Adrenal gland (tissue), 12 donors: ENCODE results near the gene MLH3. TPM values are rescaled to one million over a fixed set of nuclear protein-coding genes. Genes with fewer than 3 reads are reported as not detected.
"Not testable (repeated sequence)": the region's sequence is repeated elsewhere in the genome, so short reads cannot be mapped to it uniquely, and the experiment has no call there.

Source experiments
- DNase-seq, 7 donors: peaks; one replicate each; pipeline ENCODE4 v3.0.0-alpha.2; 2019 to 2020
- H3K27ac ChIP-seq, 5 donors: fragments of 200-600 bp; sonication (generic) in 4 of 5; 1 replicate in 3 of 5; 2 replicates in 2 of 5; pipeline versions ENCODE4 v1.5.1 to v1.8.0; 2016 to 2020; ENCODE audit warnings: mild to moderate bottlenecking in 1 of 5
- H3K27me3 ChIP-seq: fragments of 200-600 bp; 2 replicates; pipeline ENCODE4 v1.8.0; 2021
- H3K36me3 ChIP-seq, 2 donors: fragments of 200-600 bp; replicated peaks in 1 of 2; 1 replicate in 1 of 2; 2 replicates in 1 of 2; pipeline versions ENCODE4 v1.5.1 to v1.8.0; 2018 to 2022
- H3K4me1 ChIP-seq, 2 donors: fragments of 200-600 bp; replicated peaks in 1 of 2; 1 replicate in 1 of 2; 2 replicates in 1 of 2; pipeline versions ENCODE4 v1.5.1 to v1.8.0; 2018 to 2021
- H3K4me3 ChIP-seq, 4 donors: fragments of 200-600 bp; sonication (generic) in 3 of 4; one replicate each; pipeline ENCODE4 v1.5.1; 2016 to 2018
- H3K9me3 ChIP-seq, 3 donors: fragments of 200-600 bp; sonication (generic) in 1 of 3; replicated peaks in 1 of 3; 1 replicate in 2 of 3; 2 replicates in 1 of 3; pipeline versions ENCODE4 v1.5.1 to v1.8.0; 2016 to 2021
- POLR2A ChIP-seq, 2 donors: fragments of 450-650 bp; IDR thresholded peaks; one replicate each; pipeline ENCODE4 v1.6.1; 2017; ENCODE audit warnings: antibody characterized with exemption in 2 of 2, mild to moderate bottlenecking in 2 of 2, moderate library complexity in 1 of 2
- WGBS, 4 donors: extraction: QIAGEN DNeasy Blood & Tissue Kit in 2 of 4; methylation state at CpG; one replicate each; pipeline versions ENCODE4 v1.1.5 to v1.1.7; 2013 to 2017; 5-methylcytosine and 5-hydroxymethylcytosine counted together
- intact Hi-C, 2 donors: fragments of 100-400 bp; cut with DNase I; formaldehyde crosslinking; loops; one replicate each; pipeline versions ENCODE4 v1.14.1 to v1.15.0; 2022 to 2023
- polyA plus RNA-seq, 3 donors: library from polyadenylated mRNA; stranded (reverse); fragments of 200-250 nt in 2 of 3; fragments of 350-450 nt in 1 of 3; fragmentation: Illumina TruSeq in 1 of 3; extraction: RNeasy Lipid Tissue Mini Kit (QIAGEN cat#74804) in 1 of 3; gene quantifications; one replicate each; pipeline ENCODE4 v1.2.3, GENCODE V29; 2013 to 2014
- total RNA-seq, 9 donors: library from RNA; depleted of rRNA in 4 of 9; stranded (reverse); fragments of >200 nt in 4 of 9; fragments of 120-200 nt in 1 of 9; fragmentation: NEBNext Ultra II Directional in 1 of 9; extraction: Animal tissue kit (Norgen Biotek cat#: 25700) in 1 of 9; gene quantifications; one replicate each; pipeline versions ENCODE4 v1.1.0 to v1.2.4, GENCODE V29; 2013 to 2023
- TF ChIP-seq, protein P1 (sequence below), 6 experiments: fragments of 450-650 bp in 4 of 6; fragments of 200-600 bp in 2 of 6; sonication (generic) in 1 of 6; IDR thresholded peaks; 1 replicate in 5 of 6; 2 replicates in 1 of 6; pipeline versions ENCODE4 v1.5.1 to v1.8.0; 2016 to 2021; ENCODE audit warnings: antibody characterized with exemption in 6 of 6, mild to moderate bottlenecking in 2 of 6, moderate library complexity in 1 of 6
- donor health status: healthy with polysubstance abuse.
- donor health status: Bipolar disorder and iron deficiency.
- donor health status: DM: yes; HTN: yes; CAD: no.
- donor health status: DM: no; HTN: no; CAD: no.
- donor health status: DM: no; HTN: no; CAD: no.
- donor health status: DM: yes; HTN: yes; CAD: no.

MLH3 gene
- total and polyA plus RNA-seq, 12 donors = 22.2 to 51.4 (median 32.2) TPM

DNA sequence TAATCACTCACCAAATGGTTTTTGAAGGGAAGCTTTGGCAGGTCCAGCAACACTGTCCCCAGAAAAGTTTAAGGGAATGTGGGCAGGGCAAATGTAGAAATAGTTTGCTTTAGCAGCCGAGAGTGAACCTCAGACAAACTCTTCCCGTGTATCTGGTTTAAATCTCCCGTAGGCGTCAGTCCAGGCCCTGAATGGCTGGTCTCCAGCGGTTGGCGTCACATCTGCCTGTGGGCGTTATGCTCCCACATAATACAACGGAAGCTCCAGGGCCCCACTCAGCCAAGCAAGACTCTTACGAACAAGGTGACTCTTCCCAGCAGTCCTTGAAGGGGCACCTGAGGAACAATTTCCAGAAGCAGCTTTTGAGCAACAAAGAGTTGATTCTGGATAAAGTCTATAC, 19.1 kb upstream of the MLH3 start:
- 80 to 90% (median 81%) methylated on average over 9 of the region's 9 CpGs for WGBS, 4 donors
- Histone ChIP-seq H3K27me3 (no peaks in the 10 kb centered on the region), H3K9me3 (no peaks in the 10 kb centered on the region), H3K4me1 (peaks cover 19 to 22% of the 10 kb centered on the region in 2 donors), H3K27ac (no peak overlapping the region), H3K4me3 (no peak overlapping the region), H3K36me3 (no peaks in the 10 kb centered on the region)
- DNase-seq = no peak
- TF ChIP-seq POLR2A (IDR thresholded peaks at IDR 0.05) = no peak
- TF ChIP-seq, protein P1, sequence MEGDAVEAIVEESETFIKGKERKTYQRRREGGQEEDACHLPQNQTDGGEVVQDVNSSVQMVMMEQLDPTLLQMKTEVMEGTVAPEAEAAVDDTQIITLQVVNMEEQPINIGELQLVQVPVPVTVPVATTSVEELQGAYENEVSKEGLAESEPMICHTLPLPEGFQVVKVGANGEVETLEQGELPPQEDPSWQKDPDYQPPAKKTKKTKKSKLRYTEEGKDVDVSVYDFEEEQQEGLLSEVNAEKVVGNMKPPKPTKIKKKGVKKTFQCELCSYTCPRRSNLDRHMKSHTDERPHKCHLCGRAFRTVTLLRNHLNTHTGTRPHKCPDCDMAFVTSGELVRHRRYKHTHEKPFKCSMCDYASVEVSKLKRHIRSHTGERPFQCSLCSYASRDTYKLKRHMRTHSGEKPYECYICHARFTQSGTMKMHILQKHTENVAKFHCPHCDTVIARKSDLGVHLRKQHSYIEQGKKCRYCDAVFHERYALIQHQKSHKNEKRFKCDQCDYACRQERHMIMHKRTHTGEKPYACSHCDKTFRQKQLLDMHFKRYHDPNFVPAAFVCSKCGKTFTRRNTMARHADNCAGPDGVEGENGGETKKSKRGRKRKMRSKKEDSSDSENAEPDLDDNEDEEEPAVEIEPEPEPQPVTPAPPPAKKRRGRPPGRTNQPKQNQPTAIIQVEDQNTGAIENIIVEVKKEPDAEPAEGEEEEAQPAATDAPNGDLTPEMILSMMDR (IDR thresholded peaks at IDR 0.05) = no peak
- intact Hi-C loops = no loop called here

DNA sequence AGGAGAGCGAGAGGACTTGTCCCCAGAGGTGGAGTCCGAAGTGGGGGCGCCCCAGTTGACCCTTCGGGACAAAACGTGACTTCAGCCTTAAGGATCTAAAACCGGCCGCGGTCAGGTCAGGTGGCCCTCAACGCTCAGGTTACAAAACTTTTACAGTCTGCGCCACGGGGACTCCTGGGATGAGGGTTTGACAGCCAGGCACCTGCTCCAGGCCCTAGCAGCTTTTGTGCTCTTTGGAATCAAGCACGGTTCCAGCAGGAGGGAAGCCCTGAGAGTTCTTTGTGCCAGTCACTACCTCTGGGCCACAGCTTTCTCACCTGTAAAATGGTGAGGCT, 18.5 kb upstream of the MLH3 start:
- WGBS, 4 donors = 10 to 33% (median 31%) methylated on average over 1 to 12 of the region's 12 CpGs
- Histone ChIP-seq H3K36me3 (no peaks in the 10 kb centered on the region), H3K27me3 (no peaks in the 10 kb centered on the region), H3K4me3 (peak overlapping the region in 1 of 4 donors; percentile 53), H3K9me3 (no peaks in the 10 kb centered on the region), H3K27ac (peak overlapping the region; percentile 75 to 91 (median 83)), H3K4me1 (peaks cover 19 to 22% of the 10 kb centered on the region in 2 donors)
- no peak for TF ChIP-seq POLR2A (IDR thresholded peaks at IDR 0.05)
- TF ChIP-seq, protein P1 (IDR thresholded peaks at IDR 0.05) = no peak
- intact Hi-C loops = loop anchor here in 1 of 2 donors (10.0 kb wide), 1 partner anchor 65 kb away; the partner anchor contains the start of gene EIF2B2
- DNase-seq = no peak

DNA sequence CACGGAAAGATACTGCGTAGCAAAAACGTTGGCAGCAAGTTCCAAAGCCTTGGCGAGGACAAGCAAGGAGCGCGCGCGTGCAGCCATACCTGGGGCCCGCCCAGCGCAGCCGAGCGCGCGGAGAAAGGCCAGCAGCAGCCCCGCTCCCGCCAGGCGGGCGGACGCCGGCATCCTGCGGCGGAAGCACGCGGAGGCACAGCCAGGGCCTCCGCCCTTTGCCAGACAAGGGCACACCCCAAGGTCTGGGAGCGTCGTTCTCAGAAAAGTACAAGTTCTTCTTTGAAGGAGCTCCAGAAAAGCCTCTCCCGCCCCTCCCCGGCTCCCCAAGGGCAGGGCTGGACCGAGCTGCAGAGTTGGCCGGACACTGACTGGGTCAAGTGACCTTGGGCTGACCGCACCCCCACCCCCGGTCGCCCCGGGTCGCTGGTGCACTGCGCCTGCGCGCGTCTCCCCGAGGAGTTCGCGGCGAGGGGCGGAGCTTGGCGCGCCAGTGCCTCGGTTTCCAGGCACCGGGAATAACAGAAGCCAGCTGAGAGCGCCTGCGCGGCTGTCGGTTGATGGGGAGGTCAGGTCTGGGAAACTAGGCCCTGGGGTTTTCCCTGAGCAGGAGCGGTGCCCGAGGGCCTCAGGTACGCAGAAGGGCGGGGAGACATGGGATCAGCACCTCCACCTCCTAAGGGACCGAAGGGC, 18.0 kb upstream of the MLH3 start, which contains the start of gene ZC2HC1C:
Gene ZC2HC1C, plus strand, starts transcription at position 521 of the 690 bp plus-strand sequence. CDS start 933 bp downstream, outside the sequence.
- WGBS, 4 donors = 0 to 7% (median 2%) methylated on average over 30 to 58 of the region's 58 CpGs
- peak; percentile 96 to 98 (median 98) for DNase-seq
- Histone ChIP-seq H3K9me3 (no peaks in the 10 kb centered on the region), H3K4me1 (peaks cover 19 to 22% of the 10 kb centered on the region in 2 donors), H3K4me3 (peak within 1 kb of the TSS in 3 of 4 donors; percentile 3 to 53 (median 17)), H3K27me3 (no peaks in the 10 kb centered on the region), H3K27ac (peak within 1 kb of the TSS; percentile 75 to 91 (median 83)), H3K36me3 (no peaks in the 10 kb centered on the region)
- TF ChIP-seq, protein P1 (IDR thresholded peaks at IDR 0.05) = peak in 1 of 6 experiments; percentile 17
- peak; percentile 50 to 67 for TF ChIP-seq POLR2A (IDR thresholded peaks at IDR 0.05)
- intact Hi-C loops = loop anchor here in 1 of 2 donors (10.0 kb wide), 1 partner anchor 64 kb away; the partner anchor contains the start of gene EIF2B2

DNA sequence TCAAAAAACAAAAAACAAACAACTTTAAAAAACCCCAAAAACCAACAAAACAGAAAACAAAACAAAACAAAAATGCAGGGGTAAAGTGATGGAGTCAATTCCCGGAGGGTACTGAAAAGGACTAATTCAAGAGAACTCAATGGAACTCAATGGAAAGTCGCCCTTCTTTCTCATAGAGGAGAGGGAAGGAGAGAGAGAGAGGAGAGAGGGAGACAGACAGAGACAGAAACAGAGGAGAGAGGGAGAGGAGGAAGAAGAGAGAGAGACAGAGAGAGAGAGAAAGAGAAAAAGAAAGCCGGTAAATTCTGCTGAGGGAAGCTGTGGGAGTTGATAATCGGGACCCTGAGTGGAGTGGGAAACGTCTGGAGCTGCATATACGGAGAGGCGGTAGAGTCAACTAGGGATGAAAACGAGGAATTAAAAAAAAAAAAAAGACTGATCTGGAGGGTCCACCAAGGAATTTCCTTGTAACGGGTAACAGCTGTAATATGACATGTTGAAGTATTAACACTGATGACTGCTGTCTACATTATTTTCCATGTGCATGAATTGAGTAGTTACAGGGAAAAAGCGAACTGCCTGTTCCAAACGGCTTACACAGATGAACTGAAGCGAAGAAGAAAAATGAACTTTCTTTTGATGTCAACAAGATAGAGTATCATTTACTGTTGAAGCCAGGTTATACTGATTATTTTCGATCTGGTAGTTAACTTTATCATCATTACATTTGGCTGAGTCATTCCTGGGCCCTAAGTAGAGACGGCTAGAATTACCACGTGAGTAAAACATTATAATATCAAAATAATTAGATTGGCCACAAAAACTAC, 17.2 kb upstream of the MLH3 start:
- H3K9me3 ChIP-seq = no peaks in the 10 kb centered on the region
- no peak for DNase-seq
- WGBS, 4 donors = 11 to 16% (median 13%) methylated on average over 15 of the region's 15 CpGs
- intact Hi-C loops = loop anchor here in 1 of 2 donors (10.0 kb wide), 1 partner anchor 64 kb away; the partner anchor contains the start of gene EIF2B2
- H3K4me3 ChIP-seq = peak overlapping the region in 3 of 4 donors; percentile 3 to 53 (median 17)
- H3K27me3 ChIP-seq = no peaks in the 10 kb centered on the region
- peak overlapping the region; percentile 75 to 91 (median 83) for H3K27ac ChIP-seq
- TF ChIP-seq POLR2A (IDR thresholded peaks at IDR 0.05) = no peak
- TF ChIP-seq, protein P1 (IDR thresholded peaks at IDR 0.05) = no peak
- peaks cover 19 to 25% of the 10 kb centered on the region in 2 donors for H3K4me1 ChIP-seq
- no peaks in the 10 kb centered on the region for H3K36me3 ChIP-seq

DNA sequence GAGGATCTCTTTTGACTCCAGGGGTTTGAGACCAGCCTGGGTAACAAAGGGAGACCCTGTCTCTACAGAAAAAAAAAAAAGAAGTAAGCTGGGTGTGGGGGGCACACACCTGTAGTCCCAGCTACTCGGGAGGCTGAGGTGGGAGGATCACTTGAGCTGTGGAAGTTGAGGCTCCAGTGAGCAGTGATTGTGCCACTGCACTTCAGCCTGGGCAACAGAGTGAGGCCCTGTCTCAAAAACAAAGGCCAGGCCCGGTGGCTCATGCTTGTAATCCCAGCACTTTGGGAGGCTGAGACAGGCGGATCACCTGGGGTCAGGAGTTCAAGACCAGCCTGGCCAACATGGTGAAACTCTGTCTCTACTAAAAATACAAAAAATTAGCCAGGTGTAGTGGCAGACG, 16.5 kb upstream of the MLH3 start:
- not testable (repeated sequence) for DNase-seq, H3K27me3 ChIP-seq, H3K9me3 ChIP-seq, H3K36me3 ChIP-seq
- 76 to 82% (median 81%) methylated on average over 4 of the region's 4 CpGs for WGBS, 4 donors
- Histone ChIP-seq H3K4me1 (peaks cover 19 to 33% of the 10 kb centered on the region in 2 donors), H3K27ac (peak overlapping the region; percentile 75 to 91 (median 83)), H3K4me3 (peak overlapping the region in 1 of 4 donors; percentile 53)
- intact Hi-C loops = loop anchor here in 1 of 2 donors (10.0 kb wide), 1 partner anchor 63 kb away; the partner anchor contains the start of gene EIF2B2
